ENCODE measurements around the gene COL4A1. TPM values are rescaled to one million over a fixed set of nuclear protein-coding genes. Genes with fewer than 3 reads are reported as not detected.

Gene COL4A1
- total RNA-seq, 1 experiment from 2014 or later, result 257 TPM

DNA sequence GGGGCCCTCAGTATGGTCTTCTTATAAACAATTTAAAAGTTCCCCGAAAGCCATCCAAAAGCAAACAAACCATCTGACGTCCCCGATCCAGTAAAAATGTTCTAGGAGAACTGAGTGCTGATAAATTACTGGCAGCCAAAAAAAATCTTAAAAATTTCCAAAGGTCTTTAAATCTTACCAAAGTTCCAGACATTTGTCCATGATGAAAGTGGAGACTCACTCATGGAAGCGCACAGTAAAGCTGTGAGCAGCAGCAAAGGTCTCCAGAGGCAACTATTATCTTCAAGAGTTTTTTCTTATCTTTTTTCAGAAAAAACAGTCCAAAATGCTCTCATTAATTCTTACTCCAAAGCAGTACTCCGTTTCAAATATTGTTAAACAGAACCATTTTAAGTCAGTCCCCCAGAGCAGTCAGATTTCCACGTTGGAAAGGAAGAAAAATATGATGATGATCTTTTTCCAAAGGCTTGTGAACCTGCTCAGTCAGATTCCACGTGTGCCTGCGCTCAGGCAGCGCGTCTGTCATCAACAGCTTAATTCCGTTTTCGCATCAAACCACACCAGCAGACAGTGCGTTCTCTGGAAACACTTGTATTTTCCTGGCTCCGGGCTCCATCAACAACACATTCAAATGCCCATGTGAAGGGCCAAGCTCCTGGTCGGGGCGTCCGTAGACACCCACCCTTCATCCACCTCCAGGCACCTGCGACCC, 85.4 kb downstream of the COL4A1 start:
- no peak for DNase-seq (ENCODE audit: low read depth)

DNA sequence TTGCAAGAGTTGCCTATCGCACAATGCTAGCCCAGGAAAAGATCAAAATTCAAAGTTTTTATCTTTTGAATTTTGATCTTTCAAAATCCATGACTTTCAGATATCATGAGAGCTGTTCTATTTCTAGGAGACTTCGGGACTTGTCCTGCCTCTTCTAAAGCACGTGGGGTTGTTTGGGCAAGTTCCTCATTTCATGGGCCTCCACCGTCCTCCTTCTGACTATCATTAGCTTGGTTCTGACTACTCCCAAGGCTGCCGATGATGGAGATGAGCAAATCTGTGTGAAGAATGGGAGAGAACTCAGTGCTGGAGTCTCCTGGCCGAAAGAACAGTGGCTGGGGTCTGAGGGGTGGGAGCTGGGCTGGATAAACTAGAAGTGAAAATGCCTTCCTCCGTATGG, 86.5 kb downstream of the COL4A1 start:
- no peak for DNase-seq (ENCODE audit: low read depth)

DNA sequence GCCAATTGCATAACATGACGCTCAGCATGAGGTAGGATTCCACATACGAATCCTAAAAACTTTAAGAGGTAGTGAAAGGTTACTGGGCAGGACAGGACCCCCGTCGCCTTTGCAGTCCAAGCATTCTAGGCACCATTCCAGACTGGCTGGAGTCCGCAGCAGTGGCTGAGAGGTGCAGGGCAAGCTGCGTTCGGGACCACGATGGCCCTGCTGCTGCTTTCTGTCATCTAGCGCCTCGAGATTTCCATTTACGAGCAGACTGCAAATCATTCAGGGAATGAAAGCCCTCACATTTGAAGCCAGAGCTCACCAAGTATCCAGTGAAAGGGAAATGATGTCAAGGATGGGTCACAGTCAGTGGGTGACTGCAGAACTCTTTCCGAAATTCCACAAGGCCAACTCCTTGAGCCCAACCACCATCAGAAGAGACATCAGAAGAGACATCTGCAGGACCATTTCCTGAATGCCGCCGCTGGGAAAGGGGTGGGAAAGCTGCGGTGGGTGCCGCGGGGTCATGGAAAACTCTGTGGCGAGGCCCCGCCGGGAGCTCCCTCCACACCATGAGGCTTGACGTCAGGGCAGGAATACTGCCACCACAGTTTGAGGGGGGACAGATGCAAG, 88.3 kb downstream of the COL4A1 start:
- no peak for DNase-seq (ENCODE audit: low read depth)

DNA sequence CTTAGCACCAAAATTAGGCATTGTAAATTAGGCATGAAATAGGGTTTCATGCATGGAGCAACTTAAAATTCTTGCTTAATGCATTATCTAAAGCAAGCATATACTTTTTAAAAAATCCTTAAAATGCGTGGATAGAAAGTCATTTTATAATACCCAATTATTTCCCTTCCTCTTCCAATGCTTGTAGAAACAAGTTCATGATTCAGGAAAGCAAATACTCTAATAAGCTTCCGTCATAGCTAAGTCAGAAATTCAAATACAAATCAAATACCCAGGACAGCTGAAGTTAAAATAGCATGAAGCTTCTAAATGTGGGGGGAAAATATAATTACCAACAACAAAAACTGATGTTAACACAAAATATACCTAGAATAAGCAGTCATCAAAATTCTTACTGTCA, 89.1 kb downstream of the COL4A1 start:
- no peak for DNase-seq (ENCODE audit: low read depth)

DNA sequence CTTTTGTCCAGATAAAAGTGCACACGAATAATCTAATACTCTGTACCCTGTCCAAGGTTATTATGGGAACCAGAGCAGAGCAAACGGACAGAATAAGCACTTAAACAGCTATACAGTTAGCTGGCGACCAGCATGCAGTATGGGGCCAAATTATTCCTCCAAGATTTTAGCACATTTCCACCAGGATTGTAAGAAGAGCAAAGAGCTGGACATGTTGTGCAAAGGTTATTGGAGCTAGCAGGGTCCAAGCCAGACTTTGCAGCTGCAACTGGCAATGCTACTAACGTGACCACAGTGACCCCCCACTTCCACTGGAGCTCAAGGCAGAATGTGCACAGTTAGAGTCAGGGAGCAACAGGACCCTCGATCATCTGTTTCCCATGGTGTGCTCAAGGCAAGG, 89.9 kb downstream of the COL4A1 start:
- no peak for DNase-seq (ENCODE audit: low read depth)

DNA sequence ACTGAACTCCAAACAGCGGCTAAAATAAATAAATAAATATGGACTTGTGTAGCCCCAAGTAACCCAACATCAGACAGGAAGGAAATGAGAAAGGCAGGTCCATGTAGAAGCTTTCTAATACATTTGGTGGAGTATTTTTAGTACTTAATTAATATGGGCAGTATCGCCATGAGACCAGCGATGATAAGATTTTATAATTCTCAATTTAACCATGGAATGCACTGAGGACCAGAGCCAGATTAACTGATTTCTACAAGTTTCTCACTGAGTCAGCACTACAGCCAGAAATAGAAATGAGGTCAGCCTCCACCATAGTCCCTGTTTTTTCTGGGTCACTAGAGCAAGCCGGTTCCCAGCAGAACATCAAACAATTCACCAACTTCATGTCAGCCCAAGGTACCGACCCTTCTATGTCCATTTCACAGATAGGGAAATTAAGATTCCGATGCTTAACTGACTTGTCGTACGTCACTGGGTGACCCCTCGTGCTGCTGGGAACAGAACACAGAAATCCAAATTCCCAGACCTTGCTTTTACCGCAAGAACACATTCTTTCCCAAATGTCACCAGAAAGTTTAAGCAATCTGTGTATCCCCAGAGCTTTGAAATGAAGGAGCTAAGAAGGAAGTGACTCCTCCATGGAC, 90.4 kb downstream of the COL4A1 start:
- DNase-seq (ENCODE audit: low read depth), result peak; percentile 22

DNA sequence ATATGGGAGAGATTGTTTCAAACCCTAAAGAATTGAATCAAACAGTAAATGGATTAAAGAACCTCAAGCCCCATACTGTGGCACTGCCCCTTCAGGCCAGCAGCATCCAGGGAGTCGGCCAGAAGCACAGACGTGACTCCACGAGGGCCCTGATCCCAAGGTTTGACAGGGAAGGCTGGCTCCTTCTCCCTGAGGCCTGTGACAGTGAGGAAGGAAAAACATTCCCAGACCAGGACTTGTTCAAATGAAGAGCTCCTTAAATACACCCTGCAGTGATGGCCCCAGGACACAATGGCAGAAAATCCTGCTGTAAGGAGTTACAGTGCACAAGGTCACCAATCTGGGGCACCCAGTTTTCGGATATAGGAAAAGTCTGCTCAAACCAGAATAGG, 91.0 kb downstream of the COL4A1 start:
- no peak for DNase-seq (ENCODE audit: low read depth)

DNA sequence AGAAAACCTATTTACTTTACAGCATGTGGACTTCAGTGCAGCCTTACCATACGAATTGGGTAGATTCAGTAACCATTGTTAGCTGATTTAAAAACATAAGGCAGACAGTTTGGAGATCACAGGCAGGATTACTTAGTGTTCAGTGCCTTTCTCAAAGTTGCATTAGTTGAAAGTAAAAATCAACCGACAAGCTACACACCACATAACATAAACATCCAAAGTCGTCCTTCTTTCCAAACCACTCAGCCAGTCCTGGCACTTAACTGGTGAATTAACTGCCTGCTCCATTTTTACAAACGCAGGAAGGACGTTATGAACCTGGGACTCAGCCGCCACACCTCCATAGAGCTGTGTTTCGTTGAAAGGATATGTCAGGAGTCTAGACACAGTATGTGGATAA, 91.4 kb downstream of the COL4A1 start:
- DNase-seq (ENCODE audit: low read depth), result no peak

DNA sequence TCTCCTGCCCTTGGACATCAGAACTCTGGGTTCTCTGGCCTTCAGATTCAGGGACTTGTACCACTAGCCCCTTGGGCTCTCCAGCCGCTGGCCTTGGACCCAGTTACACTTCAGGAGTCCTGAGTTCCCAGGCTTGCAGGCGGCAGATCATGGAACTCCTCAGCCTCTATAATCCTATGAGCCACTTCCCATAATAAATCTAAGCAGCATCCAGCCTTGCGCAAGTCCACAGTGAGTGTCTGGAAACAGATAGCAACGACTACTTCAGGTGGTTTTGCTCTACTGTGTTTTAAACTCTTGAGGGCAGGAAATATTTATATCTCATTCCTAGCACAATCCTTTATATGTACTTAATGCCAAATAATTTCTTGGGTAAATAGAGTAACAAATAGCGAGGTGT, 92.3 kb downstream of the COL4A1 start:
- no peak for DNase-seq (ENCODE audit: low read depth)

DNA sequence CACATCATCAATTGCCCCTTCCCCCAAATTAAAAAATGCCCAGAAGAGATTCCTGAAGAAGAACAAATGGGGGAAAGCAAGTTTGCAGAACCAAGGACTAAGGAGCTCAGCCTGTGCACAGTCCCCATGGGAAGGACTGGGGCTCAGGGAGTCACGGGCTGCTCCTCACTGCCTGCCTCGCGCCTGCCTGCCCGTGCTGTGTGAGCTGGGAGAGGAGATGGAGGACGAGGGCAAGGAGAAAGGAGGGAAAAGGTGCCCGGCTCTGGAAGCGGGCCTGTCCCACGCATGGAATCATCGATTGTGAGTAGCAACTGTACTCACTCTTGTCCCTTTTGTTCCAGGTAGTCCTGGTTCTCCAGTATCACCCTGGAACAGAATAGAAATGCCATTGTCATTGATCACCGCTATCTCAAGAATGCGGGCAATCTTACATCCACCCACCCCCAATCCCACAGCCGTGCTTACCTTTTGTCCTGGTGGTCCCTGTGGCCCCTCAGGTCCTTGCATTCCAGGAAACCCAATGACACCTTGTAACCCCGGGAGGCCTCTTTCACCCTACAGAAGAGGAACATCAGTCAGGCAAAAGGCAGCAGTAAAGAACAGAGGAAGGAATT, 93.4 kb downstream of the COL4A1 start:
- DNase-seq (ENCODE audit: low read depth), result no peak

DNA sequence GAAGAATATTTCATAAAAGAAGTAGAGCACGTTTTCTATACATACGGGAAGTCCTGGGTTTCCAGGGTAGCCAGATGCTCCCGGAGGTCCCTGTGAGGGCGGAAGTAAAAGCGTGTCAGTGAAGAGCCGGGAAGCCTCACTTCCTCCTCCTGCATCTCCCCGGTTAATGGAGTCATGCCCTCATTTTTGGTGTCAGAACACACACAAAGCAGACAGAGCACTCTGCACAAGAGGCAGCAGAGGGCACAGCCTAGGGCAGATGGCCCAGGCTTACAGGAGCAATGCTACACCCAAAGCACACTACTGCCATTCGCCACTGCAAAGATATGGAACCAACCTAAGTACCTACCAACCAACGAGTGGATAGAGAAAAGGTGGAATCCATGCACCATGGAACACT, 94.4 kb downstream of the COL4A1 start:
- no peak for DNase-seq (ENCODE audit: low read depth)

DNA sequence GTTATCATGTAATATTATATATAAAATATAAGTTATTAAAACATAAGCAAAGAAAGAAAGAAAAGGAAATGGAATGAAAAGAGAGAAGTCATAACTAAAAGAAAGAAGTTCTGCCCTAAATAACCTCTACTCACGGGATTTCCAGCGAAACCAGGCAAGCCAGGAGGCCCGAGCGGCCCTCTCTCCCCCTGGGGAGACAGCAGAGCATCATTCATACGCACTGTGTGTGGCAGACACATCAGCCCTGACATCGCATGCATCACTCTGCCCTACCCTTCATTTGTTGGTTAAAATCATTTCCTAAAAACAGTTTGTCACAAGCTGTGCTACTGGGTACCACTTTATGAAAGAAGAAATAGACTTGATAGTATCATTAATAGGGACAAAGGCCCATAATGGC, 95.2 kb downstream of the COL4A1 start:
- no peak for DNase-seq (ENCODE audit: low read depth)

DNA sequence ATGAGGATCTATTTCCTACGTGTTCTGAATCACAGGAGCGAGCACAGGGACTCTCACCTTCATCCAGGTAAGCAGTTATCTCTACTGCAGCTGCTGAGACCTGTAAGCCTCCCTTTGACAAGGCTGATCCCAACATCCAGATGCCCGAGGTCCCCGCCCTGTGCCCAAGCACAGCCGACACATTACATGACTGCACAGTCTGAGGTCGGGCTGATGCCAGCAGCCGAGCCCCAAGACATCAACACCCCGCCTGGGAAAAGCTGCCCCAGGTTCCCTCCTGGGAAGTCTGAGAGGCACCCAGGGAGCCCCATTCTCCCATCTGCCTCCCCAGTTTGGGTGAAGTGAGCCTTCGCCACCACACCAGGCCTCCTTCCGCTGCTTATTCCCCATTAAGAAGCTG, 95.9 kb downstream of the COL4A1 start:
- DNase-seq (ENCODE audit: low read depth), result no peak

DNA sequence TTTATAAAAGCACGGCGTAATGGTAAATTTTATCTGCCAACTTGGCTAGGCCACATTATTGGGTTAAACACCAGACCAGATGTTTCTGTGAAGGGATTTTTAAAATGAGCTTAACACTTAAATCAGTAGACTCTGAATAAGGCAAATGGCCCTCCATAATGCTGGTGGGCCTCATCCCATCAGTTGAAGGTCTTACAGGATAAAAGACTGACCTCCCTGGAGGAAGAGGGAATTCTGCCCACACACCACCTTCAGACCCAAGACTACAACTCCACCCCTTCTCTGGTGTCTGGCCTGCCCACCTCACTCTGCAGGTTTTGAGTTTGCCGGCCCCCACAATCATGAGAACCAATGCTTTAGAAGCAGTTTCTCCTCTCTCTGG, 96.4 kb downstream of the COL4A1 start:
- DNase-seq (ENCODE audit: low read depth), result no peak

DNA sequence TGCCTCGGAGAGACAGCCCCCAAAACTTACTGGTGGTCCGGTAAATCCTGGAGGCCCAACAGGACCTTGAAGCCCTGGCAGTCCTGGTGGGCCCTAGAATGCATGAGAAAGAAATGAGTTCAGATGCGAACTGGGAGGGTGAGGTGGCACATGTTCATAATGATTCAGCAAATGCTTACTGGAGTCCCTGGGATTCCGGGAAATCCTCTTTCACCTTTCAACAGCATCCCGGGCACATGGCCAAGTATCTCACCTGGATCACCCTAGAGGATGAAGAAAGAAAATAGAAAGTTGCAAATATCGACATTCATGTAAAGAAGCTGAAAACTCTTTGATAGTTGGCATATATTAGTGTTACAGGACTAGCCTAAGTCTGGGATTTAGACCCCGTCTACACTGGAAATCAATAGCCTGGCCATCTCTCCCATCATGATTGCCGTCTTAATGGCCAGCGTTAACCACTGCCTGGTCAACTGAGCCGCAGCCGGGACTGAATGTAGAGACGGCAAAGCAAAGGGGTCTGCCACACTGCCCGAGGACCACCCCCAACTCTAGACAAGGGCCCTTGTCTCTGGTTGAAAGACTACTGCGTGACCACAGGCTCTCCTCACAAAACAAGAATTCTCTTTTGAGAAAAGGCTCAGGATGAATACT, 96.9 kb downstream of the COL4A1 start:
- DNase-seq (ENCODE audit: low read depth), result no peak

DNA sequence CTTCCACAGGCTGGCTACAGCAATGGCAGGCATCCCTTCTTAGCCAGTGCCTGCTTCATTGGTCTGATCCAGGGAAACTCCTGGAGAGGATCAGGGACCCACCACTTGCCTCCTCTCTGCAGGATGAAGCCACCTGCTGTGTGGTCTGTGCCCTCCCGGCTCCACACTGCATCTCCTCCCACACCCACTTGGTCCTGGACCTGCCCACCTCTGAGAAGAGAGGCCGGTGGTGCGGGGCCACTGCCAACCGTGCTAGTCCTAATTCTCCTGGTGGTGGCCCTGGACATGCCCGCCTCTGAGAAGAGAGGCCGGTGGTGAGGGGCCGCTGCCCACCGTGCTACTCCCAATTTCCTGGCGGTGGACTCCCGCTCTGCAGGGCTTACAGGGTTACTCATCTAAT, 98.8 kb downstream of the COL4A1 start:
- DNase-seq (ENCODE audit: low read depth), result no peak

DNA sequence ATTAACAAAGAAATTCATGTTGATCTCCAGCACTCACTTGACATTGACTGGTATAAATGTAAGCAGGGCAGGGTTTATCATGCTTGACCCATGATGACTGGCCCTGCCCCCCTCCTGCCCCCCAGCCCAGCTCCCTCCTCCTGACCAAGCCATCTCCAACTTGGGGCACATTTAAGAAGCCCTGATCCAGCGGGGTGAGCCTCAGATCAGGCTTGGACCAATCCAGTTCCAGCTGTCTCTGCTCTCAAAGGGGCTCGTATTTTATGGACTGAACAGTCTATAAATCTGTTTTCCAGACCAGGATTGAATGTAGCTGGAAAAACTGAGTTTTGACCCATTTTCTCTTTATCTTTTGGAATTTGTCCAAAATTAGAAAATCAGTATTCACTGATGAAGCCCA, 100.0 kb downstream of the COL4A1 start:
- no peak for DNase-seq (ENCODE audit: low read depth)

DNA sequence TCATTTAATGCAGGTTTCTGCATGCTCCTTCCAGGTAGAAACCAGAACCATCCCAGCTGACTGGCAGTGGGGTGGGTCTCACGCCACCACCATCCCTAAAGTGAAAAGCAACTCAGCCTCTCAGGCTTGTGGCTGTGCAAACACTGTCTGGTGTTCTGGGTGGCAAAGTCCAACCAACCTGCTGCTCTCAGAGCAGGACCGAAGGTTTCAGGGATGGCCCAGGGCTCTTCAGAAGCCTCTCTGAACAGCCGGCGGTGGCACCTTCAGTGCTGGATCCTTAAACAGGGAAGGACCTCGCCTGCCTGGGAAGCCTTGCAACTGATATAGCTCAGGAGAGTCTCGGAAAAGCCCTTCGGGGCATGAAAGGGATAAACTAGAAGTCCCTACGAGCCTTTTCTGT, 100.8 kb downstream of the COL4A1 start:
- no peak for DNase-seq (ENCODE audit: low read depth)

DNA sequence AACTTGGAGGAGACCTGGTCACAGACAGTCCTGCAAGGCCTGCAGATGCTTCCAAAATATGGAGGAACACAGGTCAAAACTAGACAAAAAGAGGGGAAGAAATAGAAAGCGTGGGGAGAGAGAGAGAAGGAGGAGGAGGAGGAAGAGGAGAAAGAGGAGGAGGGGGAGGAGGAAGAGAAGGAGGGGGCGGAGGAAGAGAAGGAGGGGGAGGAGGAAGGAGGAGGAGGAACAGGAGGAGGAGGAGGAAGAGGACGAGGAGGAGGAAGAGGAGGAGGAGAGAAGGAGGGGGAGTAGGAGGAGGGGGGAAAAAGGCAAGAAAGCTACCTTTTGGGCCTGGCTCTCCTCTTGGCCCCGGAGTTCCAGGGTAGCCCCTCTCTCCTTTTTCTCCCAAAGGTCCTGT, 105.8 kb downstream of the COL4A1 start:
- DNase-seq (ENCODE audit: low read depth), result no peak

DNA sequence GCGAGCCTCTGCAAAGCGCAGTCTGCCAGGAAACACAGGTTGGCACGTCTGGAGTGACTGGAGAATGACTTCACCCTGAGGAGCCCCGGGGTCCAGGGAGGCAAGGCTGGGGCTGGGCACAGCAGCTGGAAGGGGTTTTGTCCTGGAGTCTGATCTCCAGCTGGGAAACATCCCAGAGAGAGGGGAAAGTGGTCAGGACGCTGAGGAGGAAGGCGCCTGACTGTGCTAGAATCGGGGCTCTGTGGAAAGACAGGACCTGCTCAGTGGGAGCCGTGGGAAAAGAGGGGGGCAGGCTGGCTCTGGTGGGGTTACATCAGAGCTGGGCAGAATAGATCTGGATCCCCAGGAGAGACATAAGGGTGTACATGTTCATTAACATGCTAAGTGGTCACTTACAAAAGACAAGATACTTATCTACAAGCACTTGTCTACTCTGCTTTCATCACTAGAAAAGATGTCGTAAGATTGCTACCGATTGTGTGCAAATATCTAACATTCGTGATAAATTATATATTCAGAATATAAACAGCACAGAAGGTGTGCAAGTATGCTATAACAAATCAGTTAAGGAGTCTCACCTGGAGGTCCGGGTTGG, 106.6 kb downstream of the COL4A1 start:
- DNase-seq (ENCODE audit: low read depth), result no peak

DNA sequence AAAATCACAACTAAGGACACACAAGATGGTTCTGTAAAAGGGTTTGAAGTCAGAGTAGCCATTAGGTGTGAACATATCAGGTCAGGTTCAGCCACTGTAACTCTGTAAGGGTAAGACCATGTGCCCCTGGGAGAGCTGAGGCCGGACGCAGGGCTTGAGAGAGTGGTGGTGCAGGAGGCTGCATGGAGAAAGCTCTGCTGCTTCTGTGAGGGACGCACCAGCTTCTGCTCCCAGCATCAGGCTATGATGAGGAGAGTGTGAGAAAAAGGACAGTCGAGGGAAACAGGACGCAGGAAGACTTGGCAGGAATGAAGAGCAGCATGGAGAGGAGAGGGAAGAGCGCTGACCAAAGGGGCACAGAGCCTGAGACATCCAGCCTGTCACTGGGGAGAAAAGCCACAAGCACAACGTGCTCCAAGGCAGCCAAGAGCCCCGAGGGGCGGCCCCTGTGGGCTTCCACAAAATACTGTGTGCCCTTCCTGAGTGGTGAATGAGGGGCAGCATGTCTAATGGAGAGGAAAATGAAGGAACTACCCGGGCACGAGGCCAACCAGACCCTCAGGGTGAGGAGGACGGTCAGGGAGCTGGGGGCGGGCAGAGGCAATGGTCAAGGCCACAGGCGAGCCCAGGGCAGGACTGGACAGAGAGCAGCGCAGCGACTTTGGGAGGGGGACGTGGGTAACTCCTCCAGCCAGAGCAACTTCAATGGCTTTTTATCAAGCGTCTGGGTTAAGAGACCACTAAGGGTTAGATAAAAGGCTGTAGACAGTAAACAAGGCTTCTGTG, 107.7 kb downstream of the COL4A1 start:
- DNase-seq (ENCODE audit: low read depth), result no peak

Measured in Daoy (cell line).